Left renal cortex interstitium (tissue), 4 donors: ENCODE measurements around the gene PDE8A. TPM values are rescaled to one million over a fixed set of nuclear protein-coding genes. Genes with fewer than 3 reads are reported as not detected.

Source experiments
- DNase-seq, 4 donors: peaks; one replicate each; pipeline ENCODE4 v3.0.0-alpha.2; 2013; ENCODE audit warnings: low read depth in 4 of 4, low spot score in 2 of 4, missing footprints in 1 of 4
- polyA plus RNA-seq, 4 donors: library from polyadenylated mRNA; unstranded; fragments of 120-200 nt; gene quantifications; one replicate each; pipeline ENCODE4 v1.2.1, GENCODE V29; 2013; ENCODE audit not compliant: insufficient read length in 4 of 4

PDE8A gene
- polyA plus RNA-seq, 4 donors, result 29.1 to 85.7 (median 49.8) TPM

- no peak for DNase-seq
Observed at GRCh38 chr15:85029221-85029620, 47.6 kb downstream of the PDE8A start.

- DNase-seq, result no peak
Observed at GRCh38 chr15:85030301-85030929, 48.8 kb downstream of the PDE8A start.

- no peak for DNase-seq
Observed at GRCh38 chr15:85031086-85031943, 49.7 kb downstream of the PDE8A start.

- DNase-seq, result no peak
Observed at GRCh38 chr15:85031944-85032558, 50.4 kb downstream of the PDE8A start.

GRCh38 chr15:85033148-85033547 lies 51.5 kb downstream of the PDE8A start:
- no peak for DNase-seq

- no peak for DNase-seq
Observed at GRCh38 chr15:85034276-85034675, 52.6 kb downstream of the PDE8A start.

- no peak for DNase-seq
Observed at GRCh38 chr15:85035980-85036379, 54.3 kb downstream of the PDE8A start.

GRCh38 chr15:85036716-85037115 lies 55.1 kb downstream of the PDE8A start:
- no peak for DNase-seq

- no peak for DNase-seq
Observed at GRCh38 chr15:85037641-85038040, 56.0 kb downstream of the PDE8A start.

- DNase-seq, result no peak
Observed at GRCh38 chr15:85041230-85041629, 59.6 kb downstream of the PDE8A start.

GRCh38 chr15:85044251-85044853 lies 62.7 kb downstream of the PDE8A start:
- DNase-seq, result peak in 1 of 4 donors; percentile 41

- no peak for DNase-seq
Observed at GRCh38 chr15:85044894-85045293, 63.2 kb downstream of the PDE8A start.

GRCh38 chr15:85045615-85046014 lies 64.0 kb downstream of the PDE8A start:
- DNase-seq, result no peak

GRCh38 chr15:85047271-85047948 lies 65.8 kb downstream of the PDE8A start:
- DNase-seq, result no peak

- no peak for DNase-seq
Observed at GRCh38 chr15:85048430-85048829, 66.8 kb downstream of the PDE8A start.

- no peak for DNase-seq
Observed at GRCh38 chr15:85049805-85050204, 68.1 kb downstream of the PDE8A start.

- DNase-seq, result no peak
Observed at GRCh38 chr15:85059734-85060133, 78.1 kb downstream of the PDE8A start.

GRCh38 chr15:85062560-85062959 lies 80.9 kb downstream of the PDE8A start:
- no peak for DNase-seq

GRCh38 chr15:85063088-85063487 lies 81.4 kb downstream of the PDE8A start:
- DNase-seq, result no peak

- DNase-seq, result no peak
Observed at GRCh38 chr15:85063522-85064079, 81.9 kb downstream of the PDE8A start.
